ENCODE measurements around the gene GGCX. TPM values are rescaled to one million over a fixed set of nuclear protein-coding genes. Genes with fewer than 3 reads are reported as not detected.

The GGCX gene
- total and polyA plus RNA-seq, 2 of the 13 experiments (the other 11 are each of a cell fraction or from before 2014, with no cell fraction given), result 72.5 to 103 TPM

DNA sequence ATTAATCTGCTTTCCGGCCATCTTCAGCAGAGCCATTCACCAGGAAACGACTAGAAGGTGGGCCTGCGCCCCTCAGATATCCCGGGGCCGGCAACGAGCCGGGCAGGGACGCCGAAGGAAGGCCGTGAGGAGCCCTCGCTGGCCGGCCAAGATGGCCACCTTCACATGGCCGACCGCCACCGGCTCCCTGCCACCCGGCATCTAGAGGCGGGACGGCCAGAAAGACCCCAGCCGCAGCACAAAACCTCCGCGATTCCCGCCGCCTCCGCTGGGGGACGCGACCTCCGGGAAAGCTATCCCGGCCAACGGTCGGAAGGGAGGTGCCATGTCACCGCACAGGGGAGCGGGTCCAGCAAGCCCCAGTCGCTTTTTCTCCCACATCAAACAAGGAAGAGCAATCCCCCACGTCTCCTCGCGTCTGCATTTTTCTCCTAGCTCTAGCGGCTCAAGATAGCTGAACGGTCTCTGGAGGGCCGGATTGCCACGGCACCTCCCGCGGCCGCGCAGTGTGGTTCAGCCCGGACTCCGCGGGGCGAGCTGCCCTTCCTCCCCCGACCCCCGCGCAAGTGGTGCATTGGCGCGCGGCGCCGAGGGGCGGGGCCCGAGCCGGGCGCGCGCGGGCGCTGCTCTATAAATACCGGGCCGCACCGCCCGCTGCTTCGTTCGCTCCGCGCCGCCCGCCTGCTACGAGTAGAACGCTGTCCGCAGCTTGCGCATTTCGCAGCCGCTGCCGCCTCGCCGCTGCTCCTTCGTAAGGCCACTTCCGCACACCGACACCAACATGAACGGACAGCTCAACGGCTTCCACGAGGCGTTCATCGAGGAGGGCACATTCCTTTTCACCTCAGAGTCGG, 22.6 kb downstream of the GGCX start, which contains the start of gene MAT2A (continued):
- TF ChIP-seq, protein P1, sequence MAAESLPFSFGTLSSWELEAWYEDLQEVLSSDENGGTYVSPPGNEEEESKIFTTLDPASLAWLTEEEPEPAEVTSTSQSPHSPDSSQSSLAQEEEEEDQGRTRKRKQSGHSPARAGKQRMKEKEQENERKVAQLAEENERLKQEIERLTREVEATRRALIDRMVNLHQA (CRISPR knock-in tag; IDR thresholded peaks at IDR 0.05), result no peak
- TF ChIP-seq SIN3A (IDR thresholded peaks at IDR 0.05; ENCODE audit: borderline replicate concordance, low read depth, low read length), result peak; percentile 86
- TF ChIP-seq, protein P2, sequence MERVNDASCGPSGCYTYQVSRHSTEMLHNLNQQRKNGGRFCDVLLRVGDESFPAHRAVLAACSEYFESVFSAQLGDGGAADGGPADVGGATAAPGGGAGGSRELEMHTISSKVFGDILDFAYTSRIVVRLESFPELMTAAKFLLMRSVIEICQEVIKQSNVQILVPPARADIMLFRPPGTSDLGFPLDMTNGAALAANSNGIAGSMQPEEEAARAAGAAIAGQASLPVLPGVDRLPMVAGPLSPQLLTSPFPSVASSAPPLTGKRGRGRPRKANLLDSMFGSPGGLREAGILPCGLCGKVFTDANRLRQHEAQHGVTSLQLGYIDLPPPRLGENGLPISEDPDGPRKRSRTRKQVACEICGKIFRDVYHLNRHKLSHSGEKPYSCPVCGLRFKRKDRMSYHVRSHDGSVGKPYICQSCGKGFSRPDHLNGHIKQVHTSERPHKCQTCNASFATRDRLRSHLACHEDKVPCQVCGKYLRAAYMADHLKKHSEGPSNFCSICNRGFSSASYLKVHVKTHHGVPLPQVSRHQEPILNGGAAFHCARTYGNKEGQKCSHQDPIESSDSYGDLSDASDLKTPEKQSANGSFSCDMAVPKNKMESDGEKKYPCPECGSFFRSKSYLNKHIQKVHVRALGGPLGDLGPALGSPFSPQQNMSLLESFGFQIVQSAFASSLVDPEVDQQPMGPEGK (CRISPR knock-in tag; IDR thresholded peaks at IDR 0.05), result peak; percentile 72
- TF ChIP-seq MED13 (CRISPR knock-in tag; IDR thresholded peaks at IDR 0.05), result peak; percentile 73; the same call in 1 of the 2 replicates
- TF ChIP-seq SRF (IDR thresholded peaks at IDR 0.05; ENCODE audit: low read depth, low read length), result peak; percentile 61
- peak; percentile 51 for TF ChIP-seq TBL1XR1 (IDR thresholded peaks at IDR 0.05; ENCODE audit: borderline replicate concordance, low read length, partially characterized antibody)
- no peak for TF ChIP-seq ATM (IDR thresholded peaks at IDR 0.05; ENCODE audit: borderline replicate concordance)
- peak; percentile 97 for TF ChIP-seq ZNF121 (CRISPR knock-in tag; IDR thresholded peaks at IDR 0.05)
- TF ChIP-seq ZNF747 (CRISPR knock-in tag; IDR thresholded peaks at IDR 0.05; ENCODE audit: borderline replicate concordance), result peak; percentile 71
- peak; percentile 45; the same call in 1 of the 2 replicates for TF ChIP-seq NFKB2 (CRISPR knock-in tag; IDR thresholded peaks at IDR 0.05; ENCODE audit: borderline replicate concordance)
- TF ChIP-seq, protein P3, sequence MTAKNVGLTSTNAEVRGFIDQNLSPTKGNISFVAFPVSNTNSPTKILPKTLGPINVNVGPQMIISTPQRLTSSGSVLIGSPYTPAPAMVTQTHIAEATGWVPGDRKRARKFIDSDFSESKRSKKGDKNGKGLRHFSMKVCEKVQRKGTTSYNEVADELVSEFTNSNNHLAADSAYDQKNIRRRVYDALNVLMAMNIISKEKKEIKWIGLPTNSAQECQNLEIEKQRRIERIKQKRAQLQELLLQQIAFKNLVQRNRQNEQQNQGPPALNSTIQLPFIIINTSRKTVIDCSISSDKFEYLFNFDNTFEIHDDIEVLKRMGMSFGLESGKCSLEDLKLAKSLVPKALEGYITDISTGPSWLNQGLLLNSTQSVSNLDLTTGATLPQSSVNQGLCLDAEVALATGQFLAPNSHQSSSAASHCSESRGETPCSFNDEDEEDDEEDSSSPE (CRISPR knock-in tag; IDR thresholded peaks at IDR 0.05), result peak; percentile 85
- TF ChIP-seq, protein P4, sequence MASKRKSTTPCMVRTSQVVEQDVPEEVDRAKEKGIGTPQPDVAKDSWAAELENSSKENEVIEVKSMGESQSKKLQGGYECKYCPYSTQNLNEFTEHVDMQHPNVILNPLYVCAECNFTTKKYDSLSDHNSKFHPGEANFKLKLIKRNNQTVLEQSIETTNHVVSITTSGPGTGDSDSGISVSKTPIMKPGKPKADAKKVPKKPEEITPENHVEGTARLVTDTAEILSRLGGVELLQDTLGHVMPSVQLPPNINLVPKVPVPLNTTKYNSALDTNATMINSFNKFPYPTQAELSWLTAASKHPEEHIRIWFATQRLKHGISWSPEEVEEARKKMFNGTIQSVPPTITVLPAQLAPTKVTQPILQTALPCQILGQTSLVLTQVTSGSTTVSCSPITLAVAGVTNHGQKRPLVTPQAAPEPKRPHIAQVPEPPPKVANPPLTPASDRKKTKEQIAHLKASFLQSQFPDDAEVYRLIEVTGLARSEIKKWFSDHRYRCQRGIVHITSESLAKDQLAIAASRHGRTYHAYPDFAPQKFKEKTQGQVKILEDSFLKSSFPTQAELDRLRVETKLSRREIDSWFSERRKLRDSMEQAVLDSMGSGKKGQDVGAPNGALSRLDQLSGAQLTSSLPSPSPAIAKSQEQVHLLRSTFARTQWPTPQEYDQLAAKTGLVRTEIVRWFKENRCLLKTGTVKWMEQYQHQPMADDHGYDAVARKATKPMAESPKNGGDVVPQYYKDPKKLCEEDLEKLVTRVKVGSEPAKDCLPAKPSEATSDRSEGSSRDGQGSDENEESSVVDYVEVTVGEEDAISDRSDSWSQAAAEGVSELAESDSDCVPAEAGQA (IDR thresholded peaks at IDR 0.05; ENCODE audit: low read depth), result peak; percentile 84
- TF ChIP-seq, protein P4 (CRISPR knock-in tag; IDR thresholded peaks at IDR 0.05; ENCODE audit: borderline replicate concordance), result 0 out of 2 replicates have a peak, but pooled peaks have one; percentile 15
- TF ChIP-seq KLF15 (CRISPR knock-in tag; IDR thresholded peaks at IDR 0.05; ENCODE audit: borderline replicate concordance), result peak; percentile 92; the same call in 1 of the 2 replicates
- TF ChIP-seq MTA1 (CRISPR knock-in tag; IDR thresholded peaks at IDR 0.05; ENCODE audit: borderline replicate concordance), result peak; percentile 31
- no peak for TF ChIP-seq LCORL (IDR thresholded peaks at IDR 0.05)
- TF ChIP-seq LCORL (CRISPR knock-in tag; IDR thresholded peaks at IDR 0.05), result peak; percentile 87
- TF ChIP-seq ZNF709 (CRISPR knock-in tag; IDR thresholded peaks at IDR 0.05), result peak; percentile 86

Data from HepG2 (cell line).